H9 (cell line): ENCODE data around the gene TBC1D5. TPM values are rescaled to one million over a fixed set of nuclear protein-coding genes. Genes with fewer than 3 reads are reported as not detected.

Experiments used
- DNase-seq: peaks from one replicate; pipeline ENCODE4 v3.0.0-alpha.2; 2017
- H2AFZ ChIP-seq: one replicate; pipeline ENCODE4 v1.6.1; 2013; ENCODE audit warnings: mild to moderate bottlenecking, low read length, control low read depth, moderate library complexity
- H2AK5ac ChIP-seq: 2 replicates; pipeline ENCODE4 v1.6.1; 2013; ENCODE audit warnings: low read length, control low read depth, mixed read lengths; ENCODE audit not compliant: insufficient read length
- H2BK120ac ChIP-seq: one replicate; pipeline ENCODE4 v1.6.1; 2013; ENCODE audit warnings: low read depth, mild to moderate bottlenecking, low read length, control low read depth, inconsistent platforms; ENCODE audit not compliant: poor library complexity, severe bottlenecking
- H2BK12ac ChIP-seq: 2 replicates; pipeline ENCODE4 v1.6.1; 2013; ENCODE audit warnings: low read length, control low read depth, mixed read lengths, low read depth; ENCODE audit not compliant: insufficient read length
- H2BK15ac ChIP-seq: 2 replicates; pipeline ENCODE4 v1.6.1; 2013; ENCODE audit warnings: low read depth, low read length, control low read depth
- H2BK20ac ChIP-seq: one replicate; pipeline ENCODE4 v1.6.1; 2013; ENCODE audit warnings: low read depth, mild to moderate bottlenecking, low read length, control low read depth, inconsistent platforms; ENCODE audit not compliant: poor library complexity, severe bottlenecking
- H2BK5ac ChIP-seq: 2 replicates; pipeline ENCODE4 v1.6.1; 2013; ENCODE audit warnings: low read length, control low read depth, mixed read lengths; ENCODE audit not compliant: insufficient read length
- H3K14ac ChIP-seq: 2 replicates; pipeline ENCODE4 v1.6.1; 2013; ENCODE audit warnings: low read length, control low read depth; ENCODE audit not compliant: insufficient read depth
- H3K18ac ChIP-seq: 2 replicates; pipeline ENCODE4 v1.6.1; 2013; ENCODE audit warnings: low read depth, mild to moderate bottlenecking, mixed read lengths, low read length, control low read depth; ENCODE audit not compliant: insufficient read length
- H3K23ac ChIP-seq: 2 replicates; pipeline ENCODE4 v1.6.1; 2013; ENCODE audit warnings: low read length, control low read depth, mixed read lengths, low read depth; ENCODE audit not compliant: insufficient read length
- H3K23me2 ChIP-seq: 2 replicates; pipeline ENCODE4 v1.6.1; 2013; ENCODE audit warnings: low read depth, mild to moderate bottlenecking, mixed read lengths, low read length, control low read depth; ENCODE audit not compliant: insufficient read length, poor library complexity, severe bottlenecking
- H3K27ac ChIP-seq: 2 replicates; pipeline ENCODE4 v1.5.1; 2013; ENCODE audit warnings: low read length, control low read depth, mixed read lengths, low read depth; ENCODE audit not compliant: insufficient read length
- H3K27me3 ChIP-seq: 2 replicates; pipeline ENCODE4 v1.6.1; 2013; ENCODE audit warnings: low read length, control low read depth, inconsistent platforms; ENCODE audit not compliant: insufficient read depth
- H3K4ac ChIP-seq: 2 replicates; pipeline ENCODE4 v1.6.1; 2013; ENCODE audit warnings: low read depth, mild to moderate bottlenecking, control low read depth, inconsistent platforms, low read length, moderate library complexity
- H3K4me1 ChIP-seq: 2 replicates; pipeline ENCODE4 v1.6.1; 2013; ENCODE audit warnings: low read length, control low read depth, inconsistent platforms; ENCODE audit not compliant: insufficient read depth
- H3K4me2 ChIP-seq: 2 replicates; pipeline ENCODE4 v1.6.1; 2013; ENCODE audit warnings: low read length, control low read depth, mixed read lengths; ENCODE audit not compliant: insufficient read length, insufficient read depth
- H3K56ac ChIP-seq: 2 replicates; pipeline ENCODE4 v1.6.1; 2013; ENCODE audit warnings: low read depth, mild to moderate bottlenecking, mixed read lengths, low read length, control low read depth; ENCODE audit not compliant: insufficient read length
- H3K79me1 ChIP-seq: 2 replicates; pipeline ENCODE4 v1.6.1; 2013; ENCODE audit warnings: low read depth, mild to moderate bottlenecking, moderate library complexity, low read length, control low read depth, inconsistent platforms; ENCODE audit not compliant: insufficient read depth, poor library complexity, severe bottlenecking
- H3K79me2 ChIP-seq: 2 replicates; pipeline ENCODE4 v1.6.1; 2013; ENCODE audit warnings: low read length, control low read depth, inconsistent platforms; ENCODE audit not compliant: insufficient read depth
- H3K9ac ChIP-seq: 2 replicates; pipeline ENCODE4 v1.6.1; 2013; ENCODE audit warnings: low read length, control low read depth, mixed read lengths; ENCODE audit not compliant: insufficient read length; ENCODE audit errors: extremely low read depth
- H3K9me3 ChIP-seq: one replicate; pipeline ENCODE4 v1.6.1; 2013; ENCODE audit warnings: low read depth, low read length, inconsistent platforms; ENCODE audit not compliant: control insufficient read depth
- H3T11ph ChIP-seq: one replicate; pipeline ENCODE4 v1.6.1; 2013; ENCODE audit warnings: mild to moderate bottlenecking, low read length, control low read depth, inconsistent platforms
- H4K20me1 ChIP-seq: one replicate; pipeline ENCODE4 v1.6.1; 2013; ENCODE audit not compliant: control insufficient read depth, insufficient read length, insufficient read depth
- H4K5ac ChIP-seq: 2 replicates; pipeline ENCODE4 v1.6.1; 2013; ENCODE audit warnings: low read depth, mild to moderate bottlenecking, mixed read lengths, low read length, control low read depth; ENCODE audit not compliant: insufficient read length
- H4K8ac ChIP-seq: replicated peaks from 2 replicates; pipeline ENCODE4 v1.6.1; 2013; ENCODE audit warnings: low read length, control low read depth, mixed read lengths, low read depth; ENCODE audit not compliant: insufficient read length
- H4K91ac ChIP-seq: 2 replicates; pipeline ENCODE4 v1.6.1; 2013; ENCODE audit warnings: low read depth, mild to moderate bottlenecking, moderate library complexity, mixed read lengths, low read length, control low read depth; ENCODE audit not compliant: insufficient read length
- H3K27ac Mint-ChIP-seq, 3 experiments: 2 replicates in 2 of 3; 3 replicates in 1 of 3; pipeline ENCODE4 v1.8.0; 2020 to 2021; ENCODE audit warnings: mixed read lengths in 3 of 3, mild to moderate bottlenecking in 1 of 3, moderate library complexity in 1 of 3
- H3K27me3 Mint-ChIP-seq: 2 replicates; pipeline ENCODE4 v1.8.0; 2021; ENCODE audit warnings: low read depth, mild to moderate bottlenecking, moderate library complexity, mixed read lengths
- H3K36me3 Mint-ChIP-seq, 3 experiments: 2 replicates in 2 of 3; 3 replicates in 1 of 3; pipeline ENCODE4 v1.8.0; 2020 to 2021; ENCODE audit warnings: low read depth in 3 of 3, mixed read lengths in 3 of 3; ENCODE audit not compliant: insufficient read depth in 1 of 3
- H3K4me1 Mint-ChIP-seq, 2 experiments: 2 replicates each; pipeline ENCODE4 v1.8.0; 2020; ENCODE audit warnings: mixed read lengths in 2 of 2
- H3K4me3 Mint-ChIP-seq, 2 experiments: 2 replicates in 1 of 2; 3 replicates in 1 of 2; pipeline ENCODE4 v1.8.0; 2020 to 2021; ENCODE audit warnings: mild to moderate bottlenecking in 2 of 2, mixed read lengths in 2 of 2, moderate library complexity in 1 of 2
- H3K9me3 Mint-ChIP-seq, 2 experiments: 2 replicates in 1 of 2; 3 replicates in 1 of 2; pipeline ENCODE4 v1.8.0; 2020; ENCODE audit warnings: mild to moderate bottlenecking in 2 of 2, mixed read lengths in 2 of 2, moderate library complexity in 1 of 2
- total RNA-seq: library from RNA; stranded (reverse); gene quantifications from 2 replicates; pipeline ENCODE4 v1.2.1, GENCODE V29; 2021
- TF ChIP-seq, protein P1 (sequence below): fragments of 200-600 bp; sonication (generic); conservative IDR thresholded peaks from 3 replicates; pipeline ENCODE4 v1.8.0; 2021; ENCODE audit warnings: antibody characterized with exemption, mild to moderate bottlenecking

Gene TBC1D5
- total RNA-seq, 1 experiment from 2014 or later: 25.0 TPM

DNA sequence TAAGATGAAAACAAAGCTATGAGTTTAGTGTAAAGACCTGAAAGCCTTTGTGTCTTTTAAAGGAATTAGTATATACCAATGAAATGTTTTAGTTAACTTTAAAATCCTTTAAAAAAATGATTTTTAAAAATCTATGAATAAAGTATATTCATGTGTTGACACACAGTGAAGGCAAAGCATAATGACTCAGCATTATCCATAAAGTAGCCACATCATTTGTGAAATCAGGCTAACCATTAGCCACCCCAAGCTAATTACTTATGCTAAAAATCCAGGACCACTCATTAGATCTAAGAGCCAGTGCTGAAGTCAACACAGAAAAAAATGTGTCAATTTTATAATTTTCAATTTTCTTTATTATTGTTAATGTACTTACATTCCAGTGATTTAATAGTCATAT is 310.2 kb downstream of the TBC1D5 start:
- H4K91ac ChIP-seq: no peak overlapping the region
- H2BK120ac ChIP-seq: no peak overlapping the region
- H3K79me1 ChIP-seq: no peaks in the 10 kb centered on the region
- no peak overlapping the region for H3K4ac ChIP-seq
- H3K9me3 ChIP-seq: no peaks in the 10 kb centered on the region
- no peak overlapping the region for H2BK15ac ChIP-seq
- no peak overlapping the region for H2AK5ac ChIP-seq
- no peak overlapping the region for H2BK5ac ChIP-seq
- Mint-ChIP-seq H3K4me1 (peaks cover 10 to 20% of the 10 kb centered on the region in 2 experiments), H3K4me3 (no peak overlapping the region), H3K27ac (0 out of 7 replicates have a peak overlapping the region, but pooled peaks of 1 of the 3 experiments have one; percentile 23), H3K9me3 (no peaks in the 10 kb centered on the region; a peak in 2 of 5 replicates), H3K27me3 (no peaks in the 10 kb centered on the region), H3K36me3 (no peaks in the 10 kb centered on the region; a peak in 2 of 7 replicates)
- H3K27ac ChIP-seq: no peak overlapping the region
- no peaks in the 10 kb centered on the region for H4K20me1 ChIP-seq
- DNase-seq: no peak
- no peak overlapping the region for H3K4me2 ChIP-seq
- no peak overlapping the region for H2AFZ ChIP-seq
- H4K5ac ChIP-seq: no peak overlapping the region
- H3K27me3 ChIP-seq: no peaks in the 10 kb centered on the region
- H3K14ac ChIP-seq: no peak overlapping the region
- no peak overlapping the region for H3T11ph ChIP-seq
- H3K23ac ChIP-seq: no peak overlapping the region
- H2BK12ac ChIP-seq: no peak overlapping the region
- no peaks in the 10 kb centered on the region for H3K23me2 ChIP-seq
- TF ChIP-seq, protein P1, sequence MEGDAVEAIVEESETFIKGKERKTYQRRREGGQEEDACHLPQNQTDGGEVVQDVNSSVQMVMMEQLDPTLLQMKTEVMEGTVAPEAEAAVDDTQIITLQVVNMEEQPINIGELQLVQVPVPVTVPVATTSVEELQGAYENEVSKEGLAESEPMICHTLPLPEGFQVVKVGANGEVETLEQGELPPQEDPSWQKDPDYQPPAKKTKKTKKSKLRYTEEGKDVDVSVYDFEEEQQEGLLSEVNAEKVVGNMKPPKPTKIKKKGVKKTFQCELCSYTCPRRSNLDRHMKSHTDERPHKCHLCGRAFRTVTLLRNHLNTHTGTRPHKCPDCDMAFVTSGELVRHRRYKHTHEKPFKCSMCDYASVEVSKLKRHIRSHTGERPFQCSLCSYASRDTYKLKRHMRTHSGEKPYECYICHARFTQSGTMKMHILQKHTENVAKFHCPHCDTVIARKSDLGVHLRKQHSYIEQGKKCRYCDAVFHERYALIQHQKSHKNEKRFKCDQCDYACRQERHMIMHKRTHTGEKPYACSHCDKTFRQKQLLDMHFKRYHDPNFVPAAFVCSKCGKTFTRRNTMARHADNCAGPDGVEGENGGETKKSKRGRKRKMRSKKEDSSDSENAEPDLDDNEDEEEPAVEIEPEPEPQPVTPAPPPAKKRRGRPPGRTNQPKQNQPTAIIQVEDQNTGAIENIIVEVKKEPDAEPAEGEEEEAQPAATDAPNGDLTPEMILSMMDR: no peak
- no peak overlapping the region for H3K56ac ChIP-seq
- no peaks in the 10 kb centered on the region for H3K79me2 ChIP-seq
- H4K8ac ChIP-seq: no peak overlapping the region
- no peak overlapping the region for H3K18ac ChIP-seq
- H3K4me1 ChIP-seq: no peaks in the 10 kb centered on the region
- no peak overlapping the region for H3K9ac ChIP-seq
- H2BK20ac ChIP-seq: no peak overlapping the region
